MM.1S (cell line): ENCODE results near the gene RPS10.

Source experiments
- CTCF ChIP-seq: fragments of 300-600 bp; sonication (generic); IDR thresholded peaks from 2 replicates; pipeline ENCODE4 v1.5.1; 2016; ENCODE audit warnings: antibody characterized with exemption, low read length, mixed read lengths
- EZH2 ChIP-seq: fragments of 300-600 bp; sonication (generic); optimal IDR thresholded peaks from 2 replicates; pipeline ENCODE3; 2017; ENCODE audit warnings: low read depth, mild to moderate bottlenecking, antibody characterized with exemption, low read length, mixed read lengths
- EZH2phosphoT487 ChIP-seq: fragments of 300-600 bp; sonication (generic); IDR thresholded peaks from 2 replicates; pipeline ENCODE4 v1.6.1; 2018; ENCODE audit warnings: antibody characterized with exemption, low read length

DNA sequence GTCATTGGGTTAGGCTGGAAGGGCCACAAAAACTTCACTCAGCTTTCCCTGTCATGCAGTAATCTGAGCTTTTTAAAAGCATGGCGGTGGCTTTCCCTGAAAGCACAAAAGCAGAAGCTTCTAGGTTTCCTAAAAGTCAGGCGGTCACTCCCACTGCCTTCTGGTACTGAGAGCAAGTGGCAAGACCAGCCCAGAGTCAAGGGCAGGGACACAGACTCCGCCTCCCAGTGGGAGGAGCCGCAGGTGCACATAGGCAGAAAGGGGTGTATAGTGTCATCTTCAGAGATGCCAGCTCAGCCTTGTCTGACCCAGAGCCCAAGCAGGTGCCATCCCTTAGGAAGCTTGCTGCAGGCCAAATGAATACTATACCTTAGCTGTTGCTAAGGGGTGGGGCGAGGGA, 22.0 kb upstream of the RPS10 start:
- TF ChIP-seq CTCF (no peak), EZH2 (no peak), EZH2phosphoT487 (no peak)
